RWPE2 (cell line): Measurements from ENCODE around the gene ERVW-1.
"Not testable (repeated sequence)": the region's sequence is repeated elsewhere in the genome, so short reads cannot be mapped to it uniquely, and the experiment has no call there.

Experiments
- ATAC-seq: fragments of 200-7000 bp; cut with Tn5 transposase; 3 replicates; pipeline ENCODE4 v1.9.1; 2021; ENCODE audit warnings: low read depth
- DNase-seq: peaks from one replicate; pipeline ENCODE4 v3.0.0-alpha.2; 2020; ENCODE audit warnings: low spot score
- H3K27ac ChIP-seq: fragments of 450-650 bp; 2 replicates; pipeline ENCODE4 v1.5.1; 2017; ENCODE audit warnings: mild to moderate bottlenecking; ENCODE audit not compliant: poor library complexity, severe bottlenecking
- H3K27me3 ChIP-seq: fragments of 250-450 bp; sonication (Bioruptor Pico); 2 replicates; pipeline ENCODE4 v1.5.1; 2021; ENCODE audit warnings: mild to moderate bottlenecking, moderate library complexity; ENCODE audit not compliant: insufficient read depth, poor library complexity, severe bottlenecking
- H3K36me3 ChIP-seq: fragments of 250-450 bp; sonication (Bioruptor Pico); 2 replicates; pipeline ENCODE4 v1.5.1; 2020; ENCODE audit warnings: low read depth, mild to moderate bottlenecking, moderate library complexity
- H3K4me1 ChIP-seq: fragments of 250-450 bp; sonication (Bioruptor Pico); 2 replicates; pipeline ENCODE4 v1.5.1; 2021; ENCODE audit warnings: mild to moderate bottlenecking, moderate library complexity; ENCODE audit not compliant: insufficient read depth, poor library complexity, severe bottlenecking
- H3K4me3 ChIP-seq: fragments of 250-450 bp; sonication (Bioruptor Pico); 2 replicates; pipeline ENCODE4 v1.5.1; 2021; ENCODE audit warnings: mild to moderate bottlenecking, moderate library complexity; ENCODE audit not compliant: severe bottlenecking
- H3K9me3 ChIP-seq: fragments of 250-450 bp; sonication (Bioruptor Pico); 2 replicates; pipeline ENCODE4 v1.5.1; 2021; ENCODE audit warnings: mild to moderate bottlenecking, moderate library complexity; ENCODE audit not compliant: severe bottlenecking
- TF ChIP-seq, protein P1 (sequence below): fragments of 450-650 bp; IDR thresholded peaks from one replicate; pipeline ENCODE4 v1.5.1; 2017; ENCODE audit warnings: mild to moderate bottlenecking, moderate library complexity; ENCODE audit not compliant: poor library complexity, severe bottlenecking

ERVW-1 gene

DNA sequence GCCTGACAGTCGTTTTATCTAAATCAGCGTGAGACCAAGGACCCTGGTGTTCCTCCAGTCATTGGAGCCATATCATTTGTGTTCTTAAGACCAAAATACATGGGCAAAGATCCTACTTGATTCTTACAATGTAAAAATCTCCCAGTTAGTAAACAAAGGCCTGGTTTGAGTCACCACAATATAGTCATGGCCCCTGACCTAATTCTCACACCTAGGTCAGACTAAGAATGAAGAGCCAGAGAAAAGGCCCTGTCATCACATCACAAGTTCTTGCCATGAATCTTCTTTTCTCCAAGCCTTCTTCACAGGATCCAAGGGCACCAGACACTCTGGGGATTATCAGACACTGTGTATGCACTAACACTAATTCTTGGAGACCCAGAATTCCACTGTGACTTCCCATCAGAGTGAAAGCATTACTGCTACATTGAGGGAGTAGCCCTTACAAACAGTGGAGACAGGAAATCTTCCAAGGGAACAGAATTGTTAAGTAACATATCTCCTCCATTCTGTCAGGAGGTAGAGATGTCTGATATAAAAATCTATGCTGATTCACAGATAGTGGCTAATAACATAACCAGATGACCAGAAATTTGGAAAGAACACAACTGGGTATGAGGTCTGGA is 7.6 kb upstream of the ERVW-1 start:
- TF ChIP-seq, protein P1, sequence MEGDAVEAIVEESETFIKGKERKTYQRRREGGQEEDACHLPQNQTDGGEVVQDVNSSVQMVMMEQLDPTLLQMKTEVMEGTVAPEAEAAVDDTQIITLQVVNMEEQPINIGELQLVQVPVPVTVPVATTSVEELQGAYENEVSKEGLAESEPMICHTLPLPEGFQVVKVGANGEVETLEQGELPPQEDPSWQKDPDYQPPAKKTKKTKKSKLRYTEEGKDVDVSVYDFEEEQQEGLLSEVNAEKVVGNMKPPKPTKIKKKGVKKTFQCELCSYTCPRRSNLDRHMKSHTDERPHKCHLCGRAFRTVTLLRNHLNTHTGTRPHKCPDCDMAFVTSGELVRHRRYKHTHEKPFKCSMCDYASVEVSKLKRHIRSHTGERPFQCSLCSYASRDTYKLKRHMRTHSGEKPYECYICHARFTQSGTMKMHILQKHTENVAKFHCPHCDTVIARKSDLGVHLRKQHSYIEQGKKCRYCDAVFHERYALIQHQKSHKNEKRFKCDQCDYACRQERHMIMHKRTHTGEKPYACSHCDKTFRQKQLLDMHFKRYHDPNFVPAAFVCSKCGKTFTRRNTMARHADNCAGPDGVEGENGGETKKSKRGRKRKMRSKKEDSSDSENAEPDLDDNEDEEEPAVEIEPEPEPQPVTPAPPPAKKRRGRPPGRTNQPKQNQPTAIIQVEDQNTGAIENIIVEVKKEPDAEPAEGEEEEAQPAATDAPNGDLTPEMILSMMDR: no peak
- Histone ChIP-seq H3K4me1 (no peaks in the 10 kb centered on the region), H3K27ac (no peak overlapping the region), H3K9me3 (no peaks in the 10 kb centered on the region), H3K27me3 (no peaks in the 10 kb centered on the region), H3K4me3 (no peak overlapping the region), H3K36me3 (peaks cover 39% of the 10 kb centered on the region)
- DNase-seq (no peak), ATAC-seq (no peak)

DNA sequence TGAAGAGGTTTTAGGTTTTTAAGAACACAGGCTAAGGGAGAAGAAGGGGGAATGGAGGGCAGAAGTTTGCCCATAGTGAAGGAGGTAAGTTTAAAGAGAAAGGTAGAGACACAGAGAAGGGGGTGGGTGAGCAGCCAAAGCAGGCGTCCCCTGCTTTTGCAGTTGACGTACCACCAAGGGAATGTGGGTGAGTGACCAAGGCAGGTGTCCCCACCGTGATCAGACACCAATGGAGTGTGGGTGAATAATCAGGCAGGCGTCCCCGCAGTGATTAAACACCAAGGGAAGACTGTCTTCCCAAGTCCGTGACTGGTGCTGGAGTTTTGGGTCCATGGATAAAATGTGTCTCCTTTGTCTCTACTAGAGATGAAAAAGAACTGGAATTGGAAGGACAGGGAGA is 6.5 kb upstream of the ERVW-1 start:
- H3K36me3 ChIP-seq: peaks cover 30% of the 10 kb centered on the region
- not testable (repeated sequence) for H3K4me1 ChIP-seq

DNA sequence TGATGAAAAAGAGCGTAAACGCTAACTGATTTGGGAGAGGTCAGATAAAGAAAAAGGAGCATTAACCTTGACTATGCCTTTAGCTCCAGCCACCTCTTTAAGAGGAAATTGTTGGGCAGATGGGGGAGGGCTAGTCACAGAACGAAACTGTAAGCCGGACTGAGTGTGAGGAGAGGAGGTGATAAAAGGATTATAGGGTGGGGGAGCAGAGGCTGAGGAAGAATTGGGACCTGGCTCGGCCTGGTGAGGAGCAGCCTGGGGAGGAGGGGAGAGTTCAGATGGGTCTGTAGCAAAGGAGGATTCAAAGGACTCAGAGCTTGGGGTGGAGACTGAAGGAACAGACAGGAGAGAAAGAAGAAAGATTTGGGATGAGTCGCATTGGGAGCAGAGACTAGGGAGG is 5.9 kb upstream of the ERVW-1 start:
- H3K4me3 ChIP-seq, H3K27ac ChIP-seq, H3K27me3 ChIP-seq, H3K9me3 ChIP-seq, DNase-seq, ATAC-seq, H3K4me1 ChIP-seq: not testable (repeated sequence)
- peaks cover 24% of the 10 kb centered on the region for H3K36me3 ChIP-seq

More for the DNA sequence above, 6.5 kb upstream of the ERVW-1 start:
- not testable (repeated sequence) for H3K27me3 ChIP-seq, H3K9me3 ChIP-seq, H3K27ac ChIP-seq, ATAC-seq, DNase-seq, H3K4me3 ChIP-seq

DNA sequence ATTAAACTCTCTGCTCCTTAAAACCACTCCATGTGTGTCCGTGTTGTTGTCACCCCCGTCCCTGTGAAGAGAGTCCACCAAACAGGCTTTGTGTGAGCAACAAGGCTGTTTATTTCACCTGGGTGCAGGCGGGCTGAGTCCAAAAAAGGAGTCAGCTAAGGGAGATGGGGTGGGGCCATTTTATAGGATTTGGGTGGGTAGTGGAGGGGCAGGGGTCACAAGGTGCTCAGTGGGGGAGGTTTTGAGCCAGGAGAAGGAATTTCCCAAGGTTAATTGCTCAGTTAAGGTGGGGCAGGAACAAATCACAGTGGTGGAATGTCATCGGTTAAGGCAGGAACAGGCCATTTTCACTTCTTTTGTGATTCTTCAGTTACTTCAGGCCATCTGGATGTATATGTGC is 1.4 kb upstream of the ERVW-1 start:
- not testable (repeated sequence) for ATAC-seq, H3K27me3 ChIP-seq, H3K4me1 ChIP-seq, H3K27ac ChIP-seq, H3K4me3 ChIP-seq, H3K9me3 ChIP-seq, H3K36me3 ChIP-seq, DNase-seq

DNA sequence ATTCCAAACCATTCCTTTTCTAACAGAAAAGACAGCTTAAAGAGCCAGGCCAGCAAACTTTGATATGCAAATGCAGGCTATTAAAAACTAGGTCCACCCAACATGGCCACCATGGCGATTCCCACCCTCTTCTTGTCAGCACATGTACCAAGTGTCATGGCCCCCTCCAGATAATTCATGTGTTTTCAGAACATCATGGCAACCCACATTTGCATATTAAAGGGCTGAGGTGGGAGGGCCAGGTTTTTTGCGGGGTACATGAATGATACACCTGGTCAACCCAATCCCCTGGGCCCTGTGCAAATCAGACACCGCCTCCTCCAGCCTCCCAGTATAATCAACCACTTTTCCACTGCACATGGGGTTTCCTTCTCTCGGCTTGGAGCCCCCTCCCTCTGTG is 965 bp upstream of the ERVW-1 start:
- no peak for ATAC-seq
- no peaks in the 10 kb centered on the region for H3K36me3 ChIP-seq
- H3K4me1 ChIP-seq: no peaks in the 10 kb centered on the region
- no peak overlapping the region for H3K4me3 ChIP-seq
- DNase-seq: no peak
- H3K27ac ChIP-seq: no peak overlapping the region
- H3K27me3 ChIP-seq: no peaks in the 10 kb centered on the region
- TF ChIP-seq, protein P1: no peak
- no peaks in the 10 kb centered on the region for H3K9me3 ChIP-seq

DNA sequence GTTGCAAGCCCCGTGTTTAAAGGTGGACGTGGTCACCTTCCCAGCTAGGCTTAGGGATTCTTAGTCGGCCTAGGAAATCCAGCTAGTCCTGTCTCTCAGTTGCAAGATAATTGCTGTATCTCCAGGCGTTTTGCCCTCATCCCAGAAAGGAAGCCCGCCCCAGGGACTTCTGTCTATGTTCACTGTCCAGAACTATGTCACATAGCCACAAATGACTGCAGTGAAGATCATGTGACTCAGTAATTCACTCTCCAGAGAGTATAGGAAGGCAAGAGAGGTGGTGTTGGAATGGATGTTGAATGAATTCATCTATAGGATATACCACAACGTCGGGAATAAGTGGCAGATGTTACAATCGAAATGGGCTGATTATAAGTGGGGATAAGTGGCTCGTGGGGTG is 349 bp upstream of the ERVW-1 start:
- Histone ChIP-seq H3K36me3 (no peaks in the 10 kb centered on the region), H3K4me3 (no peak overlapping the region), H3K9me3 (no peaks in the 10 kb centered on the region), H3K27ac (no peak overlapping the region), H3K4me1 (no peaks in the 10 kb centered on the region), H3K27me3 (no peaks in the 10 kb centered on the region)
- ATAC-seq: no peak
- no peak for DNase-seq
- TF ChIP-seq, protein P1: no peak

DNA sequence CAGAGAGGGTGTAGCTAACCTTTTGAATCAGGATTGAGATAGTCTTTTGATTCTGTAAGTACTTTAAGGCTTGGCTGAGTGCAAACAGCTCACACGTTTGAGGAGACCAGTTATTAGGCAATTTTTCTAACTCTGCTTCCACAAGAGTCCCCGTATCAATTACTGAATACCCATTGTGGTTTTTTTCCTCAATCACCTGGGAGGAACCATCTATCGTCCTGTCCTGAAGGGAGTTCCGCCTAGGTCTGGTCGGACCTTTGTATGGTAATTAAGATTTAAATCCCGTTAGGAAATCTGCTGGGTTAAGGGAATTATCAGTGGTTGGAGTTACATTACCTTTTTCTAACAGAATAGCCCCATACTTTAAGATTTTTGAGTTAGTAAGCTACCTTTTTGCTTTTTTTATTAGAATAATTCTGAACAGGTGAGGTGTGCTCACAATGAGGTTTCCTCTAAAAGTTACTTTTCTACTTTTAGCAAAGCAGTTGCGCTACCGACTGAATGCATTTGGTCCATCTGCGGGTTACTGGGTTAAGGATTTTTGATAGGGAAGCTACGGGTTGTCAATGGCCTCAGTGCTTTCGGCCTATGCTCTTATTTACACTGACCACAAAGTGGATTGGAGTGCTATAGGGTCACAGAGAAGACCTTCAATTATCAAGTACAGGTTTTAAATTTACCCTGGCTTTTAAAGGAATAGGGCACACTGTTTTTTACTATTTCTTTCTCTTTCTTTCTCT is 1.7 kb downstream of the ERVW-1 start:
- not testable (repeated sequence) for H3K4me3 ChIP-seq, H3K36me3 ChIP-seq, ATAC-seq

DNA sequence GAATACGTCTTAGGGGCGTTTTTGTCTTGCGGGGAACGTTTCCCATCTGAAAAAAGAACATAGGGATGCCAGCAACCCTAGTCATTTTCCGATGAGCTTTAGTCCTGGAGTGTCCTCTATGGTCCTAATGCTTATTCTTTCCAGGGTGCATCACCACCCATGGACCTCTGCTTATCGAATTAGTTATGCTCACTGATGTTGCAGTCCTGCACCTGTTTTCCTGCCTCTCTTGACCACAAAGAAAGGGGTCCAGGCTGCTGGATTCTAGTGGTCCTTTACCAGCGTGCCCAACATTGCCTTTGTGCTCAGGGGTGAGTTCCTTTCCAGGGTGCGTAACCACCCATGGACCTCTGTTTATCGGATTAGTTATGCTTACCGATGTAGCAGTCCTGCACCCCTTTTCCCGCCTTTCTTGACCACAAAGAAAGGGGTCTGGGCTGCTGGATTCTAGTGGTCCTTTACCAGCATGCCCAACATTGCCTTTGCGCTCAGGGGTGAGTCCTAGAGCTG is 2.4 kb downstream of the ERVW-1 start:
- not testable (repeated sequence) for H3K9me3 ChIP-seq, H3K27ac ChIP-seq, H3K4me1 ChIP-seq, H3K36me3 ChIP-seq, DNase-seq, H3K4me3 ChIP-seq, ATAC-seq, H3K27me3 ChIP-seq

More for the DNA sequence above, 1.7 kb downstream of the ERVW-1 start:
- H3K27ac ChIP-seq, H3K27me3 ChIP-seq, H3K9me3 ChIP-seq, DNase-seq, H3K4me1 ChIP-seq: not testable (repeated sequence)

DNA sequence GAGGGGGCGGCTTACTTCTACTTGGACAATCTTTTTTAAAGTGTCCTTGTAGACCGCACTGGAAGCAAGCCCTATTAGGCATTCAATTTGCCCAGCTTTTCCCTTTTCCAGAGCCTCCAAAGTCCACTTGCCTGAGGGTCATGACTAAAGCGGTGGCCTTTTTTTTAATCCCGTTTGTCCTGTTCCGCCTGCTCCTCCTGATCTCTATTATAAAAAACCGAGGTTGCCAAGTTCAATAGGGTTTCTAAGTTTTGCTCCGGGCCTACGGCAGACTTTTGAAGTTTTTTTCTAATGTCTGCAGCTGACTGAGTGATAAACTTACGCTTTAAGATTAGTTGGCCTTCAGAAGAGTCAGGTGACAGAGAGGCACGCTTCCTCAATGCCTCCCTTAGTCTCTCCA is 3.8 kb downstream of the ERVW-1 start:
- H3K27me3 ChIP-seq, H3K27ac ChIP-seq, H3K4me1 ChIP-seq, H3K4me3 ChIP-seq, DNase-seq, H3K9me3 ChIP-seq, ATAC-seq, H3K36me3 ChIP-seq: not testable (repeated sequence)
